Limb (tissue), 2 donors: ENCODE results near the gene DMGDH.

Experiments
- DNase-seq, 2 donors: peaks; one replicate each; pipeline ENCODE4 v3.0.0-alpha.2; 2016; ENCODE audit errors: extremely low spot score in 2 of 2

DMGDH gene

GRCh38 chr5:79070350-79070667 is 835 bp upstream of the DMGDH start:
- peak; percentile 35 to 70 for DNase-seq

DNA sequence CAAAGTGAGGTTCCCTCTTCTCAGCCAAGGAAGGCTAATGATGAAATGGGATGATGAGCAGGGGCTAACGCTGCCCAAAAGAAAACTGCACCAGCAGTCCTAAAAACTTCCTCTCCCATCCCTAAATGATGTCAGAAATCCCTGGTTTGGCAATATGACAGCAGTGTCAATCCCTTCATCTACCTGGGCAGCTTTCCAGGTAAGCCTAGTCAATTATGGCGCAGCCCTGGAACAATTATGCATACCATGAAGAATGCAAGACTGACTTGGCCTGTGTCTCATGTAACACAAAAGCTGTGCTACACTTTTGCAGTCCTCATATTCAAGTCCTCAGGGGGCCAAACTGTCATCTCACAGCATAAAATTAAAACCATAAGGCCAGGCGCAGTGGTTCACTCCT is 7.0 kb downstream of the DMGDH start:
- DNase-seq, result no peak

- no peak for DNase-seq
Observed at GRCh38 chr5:79059674-79060073, 9.8 kb downstream of the DMGDH start.

GRCh38 chr5:79056847-79057246 is 12.6 kb downstream of the DMGDH start:
- DNase-seq, result no peak

- DNase-seq, result no peak
Observed at GRCh38 chr5:79055017-79055416, 14.5 kb downstream of the DMGDH start.

- no peak for DNase-seq
Observed at GRCh38 chr5:79053321-79053720, 16.2 kb downstream of the DMGDH start.

DNA sequence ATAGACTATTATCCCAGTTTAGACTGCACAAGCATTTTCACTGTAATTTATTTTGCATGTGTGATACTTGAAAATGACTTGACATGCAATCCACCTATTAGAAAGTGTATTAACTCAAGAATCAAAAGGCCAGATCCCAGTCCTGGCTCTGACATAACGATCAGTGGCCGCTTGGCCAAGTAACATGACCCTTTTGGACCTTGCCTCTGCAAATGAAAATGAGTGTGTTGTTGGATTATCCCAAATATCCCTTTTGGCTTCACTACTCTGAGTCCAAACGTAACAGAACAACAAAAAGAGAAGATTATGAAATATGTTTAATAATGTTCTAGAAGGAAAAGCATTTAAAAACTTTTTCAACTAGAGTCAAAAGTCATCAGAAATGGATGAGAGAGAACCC is 19.0 kb downstream of the DMGDH start:
- no peak for DNase-seq

GRCh38 chr5:79048437-79048836 is 21.0 kb downstream of the DMGDH start:
- DNase-seq, result no peak

DNA sequence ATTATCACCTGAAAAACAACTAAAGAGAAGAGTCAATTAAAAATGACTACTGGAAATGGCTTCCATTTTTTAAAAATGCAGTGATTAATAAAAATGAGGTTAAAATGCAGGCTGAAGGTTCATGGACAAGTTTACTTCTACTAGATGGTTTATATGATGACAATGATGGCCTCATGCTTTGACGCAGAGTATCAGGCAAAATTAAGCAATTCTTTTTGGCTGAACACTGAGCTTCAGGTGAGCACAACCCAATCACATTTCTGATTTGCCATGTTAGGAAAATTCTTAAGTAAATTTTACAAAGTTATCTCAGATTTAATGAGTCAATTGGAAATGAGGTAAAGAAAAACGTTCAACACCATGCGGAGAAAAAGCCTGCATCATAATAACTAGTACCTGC is 22.3 kb downstream of the DMGDH start:
- DNase-seq, result no peak

DNA sequence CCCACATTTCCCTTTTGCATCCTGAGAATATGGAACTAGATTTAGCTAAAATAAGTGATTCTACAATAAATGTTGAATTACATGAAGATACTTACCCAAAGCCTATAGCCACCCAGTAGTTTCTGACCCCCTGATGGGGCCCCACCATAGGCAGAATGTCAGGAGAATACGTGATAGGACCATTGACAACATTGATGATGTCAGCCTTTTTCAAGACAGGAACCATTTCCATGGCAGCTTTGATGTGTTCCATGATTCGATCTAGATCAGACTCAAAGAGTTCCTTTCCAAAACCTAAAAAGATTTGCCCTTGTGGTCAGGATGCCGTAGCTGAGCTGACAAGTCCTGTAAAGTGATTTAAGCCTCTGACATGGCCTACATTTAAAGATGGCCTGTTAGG is 27.3 kb downstream of the DMGDH start:
- no peak for DNase-seq

DNA sequence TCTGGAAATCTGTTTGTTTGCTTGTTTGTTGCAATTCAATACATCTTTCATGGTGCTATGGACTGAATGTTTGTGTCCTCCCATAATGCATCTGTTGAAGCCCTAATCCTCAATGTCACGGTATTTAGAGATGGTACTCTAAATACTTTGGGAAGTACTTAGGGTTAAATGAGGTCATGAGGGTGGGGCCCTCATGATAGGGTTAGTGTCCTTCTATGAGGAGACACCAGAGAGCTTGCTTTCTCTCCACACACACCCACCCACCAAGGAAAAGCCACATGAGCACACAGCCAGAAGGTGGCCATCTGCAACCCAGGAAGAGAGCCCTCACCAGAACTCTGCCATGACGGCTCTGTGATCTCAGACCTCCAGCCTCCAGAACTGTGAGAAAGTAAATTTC is 32.7 kb downstream of the DMGDH start:
- no peak for DNase-seq

DNA sequence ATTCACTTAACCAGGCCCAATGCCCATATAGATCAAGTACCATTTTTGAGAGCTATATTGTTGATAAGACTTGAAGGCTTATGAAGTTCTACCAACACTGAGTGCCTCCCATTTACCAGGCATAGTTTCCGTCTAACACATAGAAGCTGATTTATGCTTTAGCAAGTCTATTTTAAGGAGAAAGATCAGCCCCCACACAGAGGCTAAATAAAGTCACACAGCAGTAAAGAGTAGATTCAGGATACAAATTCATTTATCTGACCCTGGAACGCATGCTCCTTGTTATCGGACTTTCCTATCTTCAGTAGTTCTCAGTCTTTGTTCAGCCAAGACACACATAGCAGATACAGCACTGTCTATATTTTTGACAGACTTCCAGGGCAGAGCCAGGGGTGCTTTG is 34.2 kb downstream of the DMGDH start:
- DNase-seq, result no peak

GRCh38 chr5:79032782-79033181 is 36.7 kb downstream of the DMGDH start:
- no peak for DNase-seq

GRCh38 chr5:79032031-79032695 is 37.3 kb downstream of the DMGDH start:
- no peak for DNase-seq

- DNase-seq, result no peak
Observed at GRCh38 chr5:79031485-79031867, 38.0 kb downstream of the DMGDH start.

DNA sequence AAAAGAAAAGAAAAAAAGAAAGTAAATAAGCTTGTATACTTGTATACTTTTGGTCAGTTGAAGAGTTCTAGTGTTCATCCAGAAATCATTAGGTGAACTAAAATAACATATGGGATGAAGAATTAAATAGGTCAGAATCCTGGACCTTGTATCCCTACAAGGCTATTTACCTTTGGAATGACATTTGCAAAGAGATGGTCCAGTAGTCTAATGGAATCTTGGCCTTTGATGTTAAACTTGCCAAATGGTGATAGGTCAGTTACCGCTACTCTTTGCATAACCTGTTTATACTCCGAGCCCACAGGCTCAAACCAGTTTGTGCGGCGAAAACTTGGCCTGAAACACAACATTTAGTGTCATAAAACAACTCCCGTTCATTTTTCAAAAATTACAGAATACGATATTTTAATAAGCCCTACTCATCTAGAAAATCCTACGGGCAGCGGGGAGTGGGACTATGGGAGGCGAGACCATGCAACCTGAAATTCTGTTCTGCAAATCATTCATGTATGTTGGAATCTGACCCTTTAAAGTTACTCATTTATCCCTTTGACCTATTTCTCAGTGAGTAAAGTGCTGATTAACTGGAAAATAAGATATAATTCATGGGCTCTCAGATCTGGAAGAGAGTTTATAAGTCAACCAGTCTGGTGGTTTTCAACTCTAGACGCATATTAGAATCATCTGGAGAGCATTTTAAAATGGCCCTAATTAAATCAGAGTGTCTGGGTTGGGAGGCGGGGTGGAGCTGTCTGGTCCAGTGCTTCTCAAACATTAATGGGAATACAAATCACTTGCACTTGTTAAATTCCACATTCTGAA is 38.6 kb downstream of the DMGDH start:
- no peak for DNase-seq

GRCh38 chr5:79025054-79025472 is 44.4 kb downstream of the DMGDH start:
- peak; percentile 68 to 82 for DNase-seq

GRCh38 chr5:79023947-79024346 is 45.5 kb downstream of the DMGDH start:
- no peak for DNase-seq

DNA sequence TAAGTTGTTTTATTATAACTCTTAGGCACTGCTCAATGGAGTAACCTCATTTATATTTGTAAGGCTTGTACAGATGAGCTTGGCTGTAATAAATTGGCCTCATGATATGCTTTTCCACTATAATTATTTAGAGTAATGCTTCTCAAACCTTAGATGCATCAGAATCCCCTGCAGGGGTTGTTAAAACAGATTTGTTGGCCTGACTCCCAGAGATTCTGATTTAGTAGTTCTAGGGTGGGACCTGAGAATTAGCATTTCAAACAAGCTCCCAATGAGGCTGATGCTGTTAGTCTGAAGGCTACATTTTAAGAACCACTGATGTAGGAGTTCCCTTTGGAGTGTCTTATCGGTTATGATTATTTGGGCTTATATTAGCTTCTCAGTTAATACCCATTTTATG is 46.1 kb downstream of the DMGDH start:
- DNase-seq, result no peak

- no peak for DNase-seq
Observed at GRCh38 chr5:79022771-79023170, 46.7 kb downstream of the DMGDH start.

- no peak for DNase-seq
Observed at GRCh38 chr5:79021753-79022152, 47.7 kb downstream of the DMGDH start.

DNA sequence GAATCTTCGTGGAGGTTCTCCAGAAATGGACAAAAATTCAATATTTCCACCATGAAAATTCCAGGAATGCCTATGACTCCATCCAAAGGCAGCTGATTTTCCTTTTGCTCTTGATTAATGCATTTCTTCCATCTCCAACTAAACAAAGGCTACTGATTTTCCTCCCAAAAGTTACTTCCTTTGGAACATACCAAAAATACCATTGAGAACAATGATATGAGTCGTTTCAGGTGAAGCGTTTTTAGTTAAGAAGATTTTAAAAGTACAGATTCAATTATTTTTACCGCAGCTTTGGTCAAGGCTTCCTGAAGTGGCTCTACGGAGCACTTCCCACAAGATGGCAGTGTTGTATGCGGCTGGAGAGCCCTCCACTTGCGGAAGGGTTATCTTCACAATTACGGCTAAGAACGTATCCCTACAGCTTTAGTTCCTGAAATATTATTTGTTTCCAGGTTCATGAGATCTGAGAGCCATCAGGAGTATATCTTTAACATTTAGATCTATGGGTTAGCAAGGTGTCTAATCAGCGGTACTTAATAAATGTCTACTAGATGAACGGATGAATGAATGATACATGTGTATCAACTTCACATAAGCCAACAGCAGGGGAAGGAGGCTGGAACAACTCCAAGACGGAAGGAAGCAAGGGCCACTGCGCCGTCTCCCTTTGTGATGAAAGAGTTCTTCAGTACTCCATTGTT is 48.5 kb downstream of the DMGDH start:
- DNase-seq, result peak; percentile 72 to 76

- DNase-seq, result no peak
Observed at GRCh38 chr5:79014631-79015030, 54.8 kb downstream of the DMGDH start.
